Endothelial cell of umbilical vein (primary cell): ENCODE results near the gene FAM240B. TPM values are rescaled to one million over a fixed set of nuclear protein-coding genes. Genes with fewer than 3 reads are reported as not detected.

Source experiments
- BruUV-seq: library from RNA; stranded (reverse); fragments of 400-500 nt; replicated peaks from 2 replicates; lab custom pipeline; 2021; lab: Mats Ljungman, UMichigan
- CTCF ChIA-PET: fragments of 300-600, 350-600 bp; sonication (Branson Sonifier 250); formaldehyde crosslinking; loops from one replicate; lab custom pipeline; 2021; ENCODE audit warnings: antibody characterized with exemption, inconsistent platforms; lab: Charles Lee
- POLR2A ChIA-PET: fragments of 300-600, 350-600 bp; sonication (Branson Sonifier 250); formaldehyde crosslinking; loops from one replicate; lab custom pipeline; 2021; ENCODE audit warnings: antibody characterized with exemption, inconsistent platforms; lab: Charles Lee
- DNase-seq: peaks from one replicate; pipeline ENCODE4 v3.0.0-alpha.2; 2011; ENCODE audit warnings: low read depth, low spot score
- FAIRE-seq: peaks from 2 replicates; lab custom pipeline; 2011; peaks lifted over from hg19 to GRCh38; lab: Jason Lieb, UNC
- H2AFZ ChIP-seq: 2 replicates; pipeline ENCODE4 v1.6.0; 2012; ENCODE audit warnings: low read depth, low read length, control low read depth, inconsistent platforms
- H3K27ac ChIP-seq: 2 replicates; pipeline ENCODE4 v1.5.1; 2011; ENCODE audit warnings: low read depth, mild to moderate bottlenecking, control low read depth, low read length, moderate library complexity; ENCODE audit not compliant: insufficient read depth
- H3K27me3 ChIP-seq, 2 experiments: 2 replicates each; pipeline versions ENCODE4 v1.6.0 to v1.6.1; 2011; ENCODE audit warnings: low read length in 2 of 2, mixed read lengths in 1 of 2; ENCODE audit not compliant: control insufficient read depth in 2 of 2, insufficient read depth in 2 of 2
- H3K36me3 ChIP-seq, 2 experiments: 2 replicates in 1 of 2; 3 replicates in 1 of 2; pipeline ENCODE4 v1.5.1; 2011; ENCODE audit warnings: low read length in 2 of 2, mild to moderate bottlenecking in 1 of 2, moderate library complexity in 1 of 2; ENCODE audit not compliant: control insufficient read depth in 2 of 2, insufficient read depth in 2 of 2; ENCODE audit errors: extremely low read depth in 1 of 2
- H3K4me1 ChIP-seq: 3 replicates; pipeline ENCODE4 v1.5.1; 2011; ENCODE audit warnings: mild to moderate bottlenecking, low read length; ENCODE audit not compliant: control insufficient read depth, insufficient read depth; ENCODE audit errors: extremely low read depth
- H3K4me2 ChIP-seq: 2 replicates; pipeline ENCODE4 v1.6.1; 2011; ENCODE audit warnings: low read length, control low read depth, mixed read lengths; ENCODE audit not compliant: insufficient read depth
- H3K4me3 ChIP-seq, 3 experiments: fragments of 200-600 bp in 1 of 3; sonication (generic), shearing (Covaris generic) in 1 of 3; replicated peaks in 1 of 3; 2 replicates each; pipeline ENCODE4 v1.5.1; 2011 to 2016; ENCODE audit warnings: control low read depth in 3 of 3, low read length in 3 of 3, mild to moderate bottlenecking in 2 of 3, inconsistent platforms in 1 of 3, low read depth in 1 of 3, moderate library complexity in 1 of 3; ENCODE audit not compliant: insufficient read depth in 1 of 3
- H3K79me2 ChIP-seq: 2 replicates; pipeline ENCODE4 v1.6.0; 2012; ENCODE audit warnings: low read length, inconsistent platforms; ENCODE audit not compliant: control insufficient read depth, insufficient read depth
- H3K9ac ChIP-seq: replicated peaks from 2 replicates; pipeline ENCODE3; 2011; ENCODE audit warnings: low read length, control low read depth; ENCODE audit not compliant: insufficient read depth; ENCODE audit errors: extremely low read depth
- H3K9me1 ChIP-seq: replicated peaks from 3 replicates; pipeline ENCODE4 v1.6.0; 2011; ENCODE audit warnings: mild to moderate bottlenecking, low read length; ENCODE audit not compliant: control insufficient read depth, insufficient read depth; ENCODE audit errors: extremely low read depth
- H3K9me3 ChIP-seq: replicated peaks from 2 replicates; pipeline ENCODE4 v1.5.1; 2012; ENCODE audit warnings: low read length, inconsistent platforms; ENCODE audit not compliant: control insufficient read depth, insufficient read depth
- H4K20me1 ChIP-seq: replicated peaks from 2 replicates; pipeline ENCODE3; 2011; ENCODE audit warnings: mild to moderate bottlenecking, low read length; ENCODE audit not compliant: control insufficient read depth, insufficient read depth; ENCODE audit errors: extremely low read depth
- CTCF ChIP-seq, 2 donors: IDR thresholded peaks; 1 replicate in 1 of 2; 2 replicates in 1 of 2; pipeline ENCODE4 v1.5.1; 2011; ENCODE audit warnings: low read length in 2 of 2, mild to moderate bottlenecking in 2 of 2, moderate library complexity in 2 of 2, control low read depth in 1 of 2, inconsistent platforms in 1 of 2, low read depth in 1 of 2; ENCODE audit not compliant: insufficient read depth in 1 of 2; ENCODE audit errors: extremely low read depth in 1 of 2
- EZH2 ChIP-seq: IDR thresholded peaks from 2 replicates; pipeline ENCODE4 v1.6.1; 2012; ENCODE audit warnings: borderline replicate concordance, low read depth, mild to moderate bottlenecking, moderate library complexity, low read length, inconsistent platforms; ENCODE audit not compliant: severe bottlenecking
- FOS ChIP-seq: IDR thresholded peaks from 2 replicates; pipeline ENCODE4 v1.6.1; 2011; ENCODE audit warnings: mild to moderate bottlenecking, low read length, moderate library complexity, borderline replicate concordance; ENCODE audit not compliant: insufficient read depth
- GATA2 ChIP-seq: IDR thresholded peaks from 2 replicates; pipeline ENCODE4 v1.7.0; 2011; ENCODE audit warnings: low read depth, mild to moderate bottlenecking, moderate library complexity, mixed read lengths, low read length; ENCODE audit not compliant: insufficient read length, insufficient read depth
- JUN ChIP-seq: IDR thresholded peaks from 2 replicates; pipeline ENCODE4 v1.6.1; 2011; ENCODE audit warnings: borderline replicate concordance, low read depth; ENCODE audit not compliant: insufficient read length, insufficient read depth
- MYC ChIP-seq: IDR thresholded peaks from one replicate; pipeline ENCODE4 v1.6.1; 2011; ENCODE audit warnings: mild to moderate bottlenecking, low read depth, low read length
- POLR2A ChIP-seq: IDR thresholded peaks from 2 replicates; pipeline ENCODE4 v1.6.1; 2012; ENCODE audit warnings: low read depth, mild to moderate bottlenecking, control low read depth, low read length
- POLR2AphosphoS5 ChIP-seq: IDR thresholded peaks from 2 replicates; pipeline ENCODE4 v1.6.1; 2012; ENCODE audit warnings: low read depth, mild to moderate bottlenecking, control low read depth, low read length, moderate library complexity; ENCODE audit not compliant: insufficient read depth
- dilution Hi-C: fragments of 300-500 bp; cut with MboI; formaldehyde crosslinking; loops from one replicate; pipeline ENCODE4 v1.15.0; 2019; ENCODE audit warnings: low sequenced_read_pairs; ENCODE audit not compliant: extremely low pct_ligation_motif_present
- intact Hi-C: fragments of 100-400 bp; cut with micrococcal nuclease; formaldehyde crosslinking; loops from one replicate; pipeline ENCODE4 v1.10.0; 2022
- polyA plus RNA-seq, 4 experiments: library from polyadenylated mRNA; depleted of rRNA in 3 of 4; stranded (reverse) in 3 of 4; unstranded in 1 of 4; fragments of >200 nt; gene quantifications; 2 replicates each; pipeline versions ENCODE4 v1.2.1 to v1.2.3, GENCODE V29; 2011 to 2012; ENCODE audit warnings: missing spikeins in 1 of 4
- total RNA-seq: library from RNA; stranded (reverse); gene quantifications from 2 replicates; pipeline ENCODE4 v1.2.3, GENCODE V29; 2021
- TF ChIP-seq, protein P1 (sequence below): IDR thresholded peaks from 2 replicates; pipeline ENCODE4 v1.6.1; 2011; ENCODE audit not compliant: insufficient read depth, insufficient read length

FAM240B gene
- total and polyA plus RNA-seq, 2 donors (not counting 3 experiments of a cell fraction or from before 2014, with no cell fraction given) = not detected

DNA sequence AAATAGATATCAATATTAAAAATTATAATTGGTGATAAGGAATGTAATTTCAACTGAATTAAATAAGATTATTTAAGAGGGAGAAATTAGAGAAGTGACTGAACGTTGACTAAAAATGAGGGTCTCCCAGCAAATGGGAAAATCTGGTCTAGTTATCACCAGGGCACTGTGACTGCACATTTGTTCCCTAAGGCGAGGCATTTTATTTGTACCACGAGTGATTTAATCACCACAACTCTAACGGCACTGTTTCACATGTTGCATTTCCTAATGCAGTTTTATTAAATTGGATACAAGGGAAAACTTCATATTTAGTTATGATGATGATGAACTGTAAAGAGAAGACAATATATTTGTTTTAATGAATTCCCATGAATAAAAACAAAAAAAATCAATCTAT, 26.4 kb upstream of the FAM240B start:
- Histone ChIP-seq H3K27me3 (peaks cover 0 to under 1% of the 10 kb centered on the region in 2 experiments), H3K9ac (no peak overlapping the region), H3K4me1 (no peaks in the 10 kb centered on the region), H3K9me3 (no peaks in the 10 kb centered on the region), H3K4me2 (no peak overlapping the region), H3K4me3 (no peak overlapping the region), H2AFZ (no peak overlapping the region), H3K36me3 (no peaks in the 10 kb centered on the region), H3K27ac (no peak overlapping the region), H3K79me2 (no peaks in the 10 kb centered on the region), H4K20me1 (no peaks in the 10 kb centered on the region), H3K9me1 (no peaks in the 10 kb centered on the region)
- intact Hi-C loops = no loop called here
- no TSS peak for BruUV-seq
- POLR2A ChIA-PET = no interaction called here
- TF ChIP-seq CTCF (IDR thresholded peaks at IDR 0.05; ENCODE audit: extremely low read depth in 1 of 2, insufficient read depth in 1 of 2, low read depth in 1 of 2, low read length in 2 of 2) (no peak), GATA2 (no peak), FOS (no peak), JUN (no peak), POLR2AphosphoS5 (no peak), EZH2 (no peak), MYC (no peak), POLR2A (no peak)
- TF ChIP-seq, protein P1, sequence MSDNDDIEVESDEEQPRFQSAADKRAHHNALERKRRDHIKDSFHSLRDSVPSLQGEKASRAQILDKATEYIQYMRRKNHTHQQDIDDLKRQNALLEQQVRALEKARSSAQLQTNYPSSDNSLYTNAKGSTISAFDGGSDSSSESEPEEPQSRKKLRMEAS = no peak
- DNase-seq (no peak), FAIRE-seq (no peak)
- dilution Hi-C loops = no loop called here
- CTCF ChIA-PET = no interaction called here
